Mammary epithelial cell (primary cell): ENCODE results near the gene HEATR5B.

Source experiments
- EZH2 ChIP-seq: IDR thresholded peaks from 2 replicates; pipeline ENCODE4 v1.6.1; 2012; ENCODE audit warnings: low read length, inconsistent platforms, borderline replicate concordance
- TF ChIP-seq, protein P1 (sequence below), 2 donors: IDR thresholded peaks in 1 of 2; conservative IDR thresholded peaks in 1 of 2; 2 replicates each; pipeline ENCODE4 v1.5.1; 2011 to 2012; ENCODE audit warnings: inconsistent platforms in 2 of 2, low read length in 2 of 2, mild to moderate bottlenecking in 2 of 2, control low read depth in 1 of 2, low read depth in 1 of 2; ENCODE audit not compliant: insufficient read depth in 1 of 2; ENCODE audit errors: extremely low read depth in 1 of 2

DNA sequence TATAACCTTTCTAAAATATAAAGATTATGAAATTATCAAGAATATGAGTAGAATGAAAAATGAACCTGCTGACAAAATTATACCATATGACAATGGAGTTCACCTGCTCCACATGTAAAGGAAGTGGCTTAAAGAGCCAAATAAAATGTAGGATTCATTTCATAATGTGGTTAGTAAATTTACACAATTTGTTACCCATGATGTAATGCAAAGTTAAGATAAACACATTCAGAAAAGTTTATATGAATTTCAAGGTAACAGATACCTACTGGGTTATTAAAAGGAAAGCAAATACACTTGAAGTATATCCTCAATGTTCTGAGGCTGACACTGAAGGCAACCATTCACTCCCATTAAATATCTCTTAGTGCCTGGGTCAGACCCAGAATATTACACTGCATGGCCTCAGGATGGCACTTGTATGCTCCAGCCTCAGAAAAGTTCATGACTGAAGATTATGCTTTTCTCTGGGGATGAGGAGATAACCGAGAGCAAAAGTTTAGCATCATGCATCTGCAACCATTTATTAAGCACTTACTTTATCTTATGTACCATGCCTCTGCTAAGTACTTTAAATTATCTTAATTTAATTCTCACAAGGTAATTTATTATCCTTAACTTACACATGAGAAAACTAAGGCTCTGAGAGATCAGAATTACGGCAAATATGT, 124.0 kb downstream of the HEATR5B start:
- TF ChIP-seq, protein P1, sequence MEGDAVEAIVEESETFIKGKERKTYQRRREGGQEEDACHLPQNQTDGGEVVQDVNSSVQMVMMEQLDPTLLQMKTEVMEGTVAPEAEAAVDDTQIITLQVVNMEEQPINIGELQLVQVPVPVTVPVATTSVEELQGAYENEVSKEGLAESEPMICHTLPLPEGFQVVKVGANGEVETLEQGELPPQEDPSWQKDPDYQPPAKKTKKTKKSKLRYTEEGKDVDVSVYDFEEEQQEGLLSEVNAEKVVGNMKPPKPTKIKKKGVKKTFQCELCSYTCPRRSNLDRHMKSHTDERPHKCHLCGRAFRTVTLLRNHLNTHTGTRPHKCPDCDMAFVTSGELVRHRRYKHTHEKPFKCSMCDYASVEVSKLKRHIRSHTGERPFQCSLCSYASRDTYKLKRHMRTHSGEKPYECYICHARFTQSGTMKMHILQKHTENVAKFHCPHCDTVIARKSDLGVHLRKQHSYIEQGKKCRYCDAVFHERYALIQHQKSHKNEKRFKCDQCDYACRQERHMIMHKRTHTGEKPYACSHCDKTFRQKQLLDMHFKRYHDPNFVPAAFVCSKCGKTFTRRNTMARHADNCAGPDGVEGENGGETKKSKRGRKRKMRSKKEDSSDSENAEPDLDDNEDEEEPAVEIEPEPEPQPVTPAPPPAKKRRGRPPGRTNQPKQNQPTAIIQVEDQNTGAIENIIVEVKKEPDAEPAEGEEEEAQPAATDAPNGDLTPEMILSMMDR (conservative IDR thresholded peaks at IDR 0.05 in 1 of 2, IDR thresholded peaks at IDR 0.05 in 1 of 2; ENCODE audit: extremely low read depth in 1 of 2, insufficient read depth in 1 of 2, low read depth in 1 of 2, low read length in 2 of 2): no peak
- TF ChIP-seq EZH2: no peak
